ENCODE measurements around the gene C1QTNF2.

C1QTNF2 gene

GRCh38 chr5:160398806-160399205 lies 28.4 kb upstream of the C1QTNF2 start:
- H3K4me3 ChIP-seq (ENCODE audit: low read length), result peak overlapping the region; percentile 82
- no peak for TF ChIP-seq CTCF (conservative IDR thresholded peaks at IDR 0.05; ENCODE audit: low read depth, low read length)
- no peak for DNase-seq (ENCODE audit: low read depth)

DNA sequence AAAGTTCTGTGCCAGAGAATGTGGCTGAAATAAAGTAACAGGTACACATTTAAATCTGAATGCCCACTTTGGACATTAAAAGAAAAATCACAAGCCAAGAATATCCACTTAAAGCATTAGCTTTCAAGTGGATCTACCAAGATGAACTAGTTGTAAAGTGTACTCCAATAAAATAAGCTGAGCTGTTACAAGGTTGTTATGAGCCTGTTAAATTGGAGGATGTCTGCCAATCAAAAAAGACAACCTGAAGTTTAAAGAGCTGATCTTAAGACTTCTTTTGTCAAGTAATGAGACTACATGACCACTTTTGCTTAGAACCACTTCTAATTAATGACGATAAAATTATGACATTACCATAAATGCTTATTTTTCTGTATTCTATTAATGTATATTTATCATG lies 27.1 kb upstream of the C1QTNF2 start:
- no peak overlapping the region for H3K4me3 ChIP-seq (ENCODE audit: low read length)
- DNase-seq (ENCODE audit: low read depth), result no peak
- no peak for TF ChIP-seq CTCF (conservative IDR thresholded peaks at IDR 0.05; ENCODE audit: low read depth, low read length)

GRCh38 chr5:160395111-160395510 lies 24.7 kb upstream of the C1QTNF2 start:
- no peak for TF ChIP-seq CTCF (conservative IDR thresholded peaks at IDR 0.05; ENCODE audit: low read depth, low read length)
- no peak for DNase-seq (ENCODE audit: low read depth)
- no peak overlapping the region for H3K4me3 ChIP-seq (ENCODE audit: low read length)

DNA sequence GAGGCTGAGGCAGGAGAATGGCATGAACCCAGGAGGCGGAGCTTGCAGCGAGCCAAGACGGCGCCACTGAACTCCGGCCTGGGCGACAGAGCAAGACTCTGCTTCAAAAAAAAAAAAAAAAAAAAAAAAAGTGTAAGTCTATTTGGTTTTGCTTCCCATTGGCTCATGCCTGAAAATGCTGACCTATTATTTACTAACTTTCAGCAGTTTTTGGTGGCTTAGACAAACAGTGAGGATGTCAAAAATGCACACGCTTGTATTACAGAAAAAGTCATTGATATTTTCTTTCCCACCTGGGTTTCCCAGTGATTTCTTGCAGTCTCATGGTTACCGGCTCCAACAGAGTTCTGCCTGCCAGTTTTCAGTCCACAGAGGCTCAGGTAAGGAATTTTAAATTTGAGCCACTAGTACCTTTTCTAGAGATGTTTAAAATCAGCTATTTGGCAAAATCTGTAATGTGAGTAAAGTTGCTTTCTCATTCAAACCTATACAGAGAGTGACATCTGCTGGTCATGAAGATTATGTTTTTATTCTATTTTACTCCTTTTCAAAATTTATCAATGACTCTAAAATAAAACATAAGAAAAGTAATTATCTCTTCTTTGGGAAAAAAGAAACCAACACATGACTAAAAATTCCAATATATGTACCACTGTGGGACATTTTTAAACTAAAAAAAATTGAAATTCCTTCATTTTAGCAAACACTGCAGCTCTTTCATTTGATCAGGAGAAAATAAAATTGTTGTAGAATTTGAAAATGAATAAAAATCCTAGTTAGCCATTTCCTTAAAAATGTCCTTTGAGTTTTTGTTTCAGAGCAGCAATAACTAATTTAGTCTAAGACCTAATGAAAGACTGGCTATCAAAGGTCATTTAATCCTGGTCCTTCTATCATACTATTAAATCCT lies 20.6 kb upstream of the C1QTNF2 start:
- TF ChIP-seq CTCF (conservative IDR thresholded peaks at IDR 0.05; ENCODE audit: low read depth, low read length), result peak; percentile 49
- DNase-seq (ENCODE audit: low read depth), result no peak
- no peak overlapping the region for H3K4me3 ChIP-seq (ENCODE audit: low read length)

GRCh38 chr5:160387445-160387844 lies 17.0 kb upstream of the C1QTNF2 start:
- TF ChIP-seq CTCF (conservative IDR thresholded peaks at IDR 0.05; ENCODE audit: low read depth, low read length), result no peak

GRCh38 chr5:160385496-160385895 lies 15.1 kb upstream of the C1QTNF2 start:
- TF ChIP-seq CTCF (conservative IDR thresholded peaks at IDR 0.05; ENCODE audit: low read depth, low read length), result no peak
- DNase-seq (ENCODE audit: low read depth), result no peak
- no peak overlapping the region for H3K4me3 ChIP-seq (ENCODE audit: low read length)

More at GRCh38 chr5:160387445-160387844, 17.0 kb upstream of the C1QTNF2 start:
- no peak overlapping the region for H3K4me3 ChIP-seq (ENCODE audit: low read length)
- no peak for DNase-seq (ENCODE audit: low read depth)

DNA sequence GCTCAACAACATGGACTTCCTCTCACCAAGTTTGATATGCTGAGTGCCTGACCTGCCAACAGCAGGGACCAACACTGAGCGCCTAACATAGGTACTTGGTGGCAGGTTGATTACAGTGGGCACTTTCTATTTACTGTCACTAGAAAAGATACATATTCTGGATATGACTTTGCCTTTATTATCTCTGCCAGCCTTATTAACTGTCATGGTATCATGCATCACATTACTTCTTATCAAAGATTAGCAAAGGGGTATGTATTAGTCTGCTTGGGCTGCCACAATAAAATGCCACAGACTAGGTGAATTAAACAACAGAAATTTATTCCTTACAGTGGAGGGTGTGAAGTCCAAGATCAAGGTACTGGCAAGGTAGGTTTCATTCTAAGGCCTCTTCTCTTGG lies 14.3 kb upstream of the C1QTNF2 start:
- no peak for DNase-seq (ENCODE audit: low read depth)
- TF ChIP-seq CTCF (conservative IDR thresholded peaks at IDR 0.05; ENCODE audit: low read depth, low read length), result no peak
- no peak overlapping the region for H3K4me3 ChIP-seq (ENCODE audit: low read length)

Data from retinal pigment epithelial cell (primary cell).